Panc1 (cell line): ENCODE results near the gene PPP1R26. TPM values are rescaled to one million over a fixed set of nuclear protein-coding genes. Genes with fewer than 3 reads are reported as not detected.

Experiments
- ATAC-seq: fragments of 200-7000 bp; cut with Tn5 transposase; 2 replicates; pipeline ENCODE4 v1.9.1; 2020; ENCODE audit warnings: mild to moderate bottlenecking, moderate library complexity
- BruUV-seq: library from RNA; stranded (reverse); fragments of 400-500 nt; replicated peaks from 2 replicates; lab custom pipeline; 2021; lab: Mats Ljungman, UMichigan
- CTCF ChIA-PET: fragments of 300-600 bp; sonication (Branson Sonifier 250); formaldehyde crosslinking; loops from one replicate; lab custom pipeline; 2022; ENCODE audit warnings: antibody characterized with exemption; lab: Charles Lee
- POLR2A ChIA-PET: fragments of 300-600 bp; sonication (Branson Sonifier 250); formaldehyde crosslinking; loops from one replicate; lab custom pipeline; 2022; ENCODE audit warnings: antibody characterized with exemption; lab: Charles Lee
- DNase-seq: peaks from one replicate; pipeline ENCODE4 v3.0.0-alpha.2; 2010; ENCODE audit warnings: low read depth, low spot score
- H3K27ac ChIP-seq: 2 replicates; pipeline ENCODE4 v1.5.1; 2011; ENCODE audit warnings: mild to moderate bottlenecking, low read length, inconsistent platforms
- H3K27me3 ChIP-seq: fragments of 200-500 bp; sonication (Bioruptor generic); 2 replicates; pipeline ENCODE4 v1.6.0; 2014; ENCODE audit warnings: low read length, inconsistent platforms; ENCODE audit not compliant: control insufficient read depth, insufficient read depth
- H3K36me3 ChIP-seq: fragments of 200-500 bp; sonication (Bioruptor generic); 2 replicates; pipeline ENCODE4 v1.5.1; 2014; ENCODE audit warnings: inconsistent platforms, mild to moderate bottlenecking, low read length, moderate library complexity; ENCODE audit not compliant: control insufficient read depth, insufficient read depth
- H3K4me1 ChIP-seq: 2 replicates; pipeline ENCODE4 v1.5.1; 2011; ENCODE audit warnings: inconsistent platforms, mild to moderate bottlenecking, low read length, moderate library complexity; ENCODE audit not compliant: control insufficient read depth, insufficient read depth
- H3K4me3 ChIP-seq, 2 experiments: 2 replicates each; pipeline ENCODE4 v1.5.1; 2011 to 2012; ENCODE audit warnings: low read depth in 2 of 2, low read length in 2 of 2, mild to moderate bottlenecking in 2 of 2, inconsistent platforms in 1 of 2, moderate library complexity in 1 of 2
- H3K9me3 ChIP-seq: fragments of 200-500 bp; sonication (Bioruptor generic); 2 replicates; pipeline ENCODE4 v1.5.1; 2014; ENCODE audit warnings: low read depth, mild to moderate bottlenecking, inconsistent platforms, low read length, moderate library complexity; ENCODE audit not compliant: control insufficient read depth, insufficient read depth
- CTCF ChIP-seq: fragments of 450-650 bp; IDR thresholded peaks from 2 replicates; pipeline ENCODE4 v1.5.1; 2017; ENCODE audit warnings: mild to moderate bottlenecking
- POLR2AphosphoS5 ChIP-seq: IDR thresholded peaks from 2 replicates; pipeline ENCODE4 v1.6.1; 2012; ENCODE audit warnings: mild to moderate bottlenecking, low read depth, low read length, moderate library complexity
- REST ChIP-seq, 2 experiments: IDR thresholded peaks; 2 replicates each; pipeline ENCODE4 v1.6.1; 2011 to 2012; ENCODE audit warnings: low read depth in 2 of 2, control low read depth in 1 of 2, low read length in 1 of 2, mild to moderate bottlenecking in 1 of 2, moderate library complexity in 1 of 2; ENCODE audit not compliant: insufficient read depth in 1 of 2
- SIN3A ChIP-seq: IDR thresholded peaks from 2 replicates; pipeline ENCODE4 v1.6.1; 2012; ENCODE audit warnings: low read depth, mild to moderate bottlenecking, low read length, moderate library complexity, borderline replicate concordance; ENCODE audit not compliant: insufficient read depth
- TCF7L2 ChIP-seq: IDR thresholded peaks from 2 replicates; pipeline ENCODE4 v1.6.1; 2011; ENCODE audit warnings: mild to moderate bottlenecking, low read depth, low read length, inconsistent platforms
- in situ Hi-C: cut with HindIII; loops from 2 replicates; pipeline ENCODE4 v1.10.0; 2016; ENCODE audit warnings: low sequenced_read_pairs, low pct_unique_long_range_greater_than_20kb
- intact Hi-C: fragments of 100-400 bp; cut with micrococcal nuclease; formaldehyde crosslinking; loops from one replicate; pipeline ENCODE4 v1.10.0; 2022; ENCODE audit not compliant: unreplicated experiment
- total RNA-seq: library from RNA; stranded (reverse); gene quantifications from one replicate; pipeline ENCODE4 v1.2.1, GENCODE V29; 2021; ENCODE audit not compliant: unreplicated experiment

Gene PPP1R26
- total RNA-seq, 1 experiment from 2014 or later = 17.5 TPM

GRCh38 chr9:135521608-135522095 is 42.1 kb downstream of the PPP1R26 start:
- POLR2A ChIA-PET = no interaction called here
- no TSS peak for BruUV-seq
- H3K9me3 ChIP-seq = no peaks in the 10 kb centered on the region
- H3K27me3 ChIP-seq = no peaks in the 10 kb centered on the region
- in situ Hi-C loops = no loop called here
- H3K27ac ChIP-seq = no peak overlapping the region
- CTCF ChIA-PET = no interaction called here
- H3K4me3 ChIP-seq = no peak overlapping the region
- DNase-seq (no peak), ATAC-seq (no peak)
- no peaks in the 10 kb centered on the region for H3K4me1 ChIP-seq
- TF ChIP-seq POLR2AphosphoS5 (no peak), CTCF (no peak), REST (IDR thresholded peaks at IDR 0.05; ENCODE audit: insufficient read depth in 1 of 2, low read depth in 2 of 2, low read length in 1 of 2) (no peak), SIN3A (no peak), TCF7L2 (no peak)
- intact Hi-C loops = no loop called here
- no peaks in the 10 kb centered on the region for H3K36me3 ChIP-seq

- Histone ChIP-seq H3K4me3 (no peak overlapping the region), H3K4me1 (no peaks in the 10 kb centered on the region), H3K9me3 (no peaks in the 10 kb centered on the region), H3K27me3 (no peaks in the 10 kb centered on the region), H3K27ac (no peak overlapping the region), H3K36me3 (no peaks in the 10 kb centered on the region)
- ChIA-PET POLR2A (no interaction called here), CTCF (no interaction called here)
- in situ Hi-C loops (no loop called here), intact Hi-C loops (no loop called here)
- BruUV-seq = no TSS peak
- DNase-seq (no peak), ATAC-seq (no peak)
- TF ChIP-seq CTCF = no peak
- TF ChIP-seq TCF7L2 = no peak
- TF ChIP-seq REST (IDR thresholded peaks at IDR 0.05; ENCODE audit: insufficient read depth in 1 of 2, low read depth in 2 of 2, low read length in 1 of 2) = no peak
- no peak for TF ChIP-seq SIN3A
- no peak for TF ChIP-seq POLR2AphosphoS5
Observed at GRCh38 chr9:135522137-135522877, 42.7 kb downstream of the PPP1R26 start.
